Measurements from ENCODE around the gene PRKN.

The PRKN gene

DNA sequence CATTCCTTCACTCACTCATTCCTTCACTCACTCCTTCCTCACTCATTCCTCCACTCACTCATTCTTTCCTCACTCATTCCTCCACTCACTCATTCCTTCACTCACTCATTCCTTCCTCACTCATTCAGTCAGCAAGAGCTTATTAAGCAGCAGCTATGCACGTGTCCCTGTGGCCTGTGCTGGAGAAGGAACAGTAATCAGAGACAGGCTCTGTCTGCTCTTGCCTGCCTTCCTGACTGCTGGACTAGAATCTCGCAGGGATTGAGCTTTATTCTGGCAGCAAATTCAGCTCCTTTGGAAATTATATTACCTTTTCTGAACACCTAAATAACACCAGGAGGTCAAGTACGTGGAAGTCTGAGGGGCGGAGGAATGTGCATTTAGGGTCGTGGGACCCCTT, 1314.8 kb downstream of the PRKN start:
- DNase-seq (ENCODE audit: low read depth): no peak

GRCh38 chr6:161411265-161411944, 1316.2 kb downstream of the PRKN start:
- DNase-seq (ENCODE audit: low read depth): no peak

DNA sequence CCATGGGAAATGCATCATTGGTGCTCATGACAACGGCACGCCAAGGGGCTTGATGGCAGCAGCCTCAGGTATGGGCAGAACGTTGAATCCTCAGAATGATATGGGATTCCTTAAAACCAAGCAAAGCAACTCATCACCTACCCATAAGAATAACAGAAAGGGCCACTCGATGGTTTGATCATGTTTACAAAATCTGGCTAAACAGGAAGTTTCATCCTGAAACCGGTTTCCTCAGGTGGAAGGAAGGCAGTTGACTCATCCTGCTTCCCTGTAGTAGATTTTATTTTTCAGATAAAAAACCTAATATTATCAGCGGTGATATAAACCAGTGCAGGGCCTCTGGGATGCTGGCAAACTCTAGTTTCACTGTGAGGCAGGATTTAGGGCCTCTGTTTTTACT, 1316.8 kb downstream of the PRKN start:
- no peak for DNase-seq (ENCODE audit: low read depth)

GRCh38 chr6:161410076-161410475, 1317.5 kb downstream of the PRKN start:
- DNase-seq (ENCODE audit: low read depth): no peak

DNA sequence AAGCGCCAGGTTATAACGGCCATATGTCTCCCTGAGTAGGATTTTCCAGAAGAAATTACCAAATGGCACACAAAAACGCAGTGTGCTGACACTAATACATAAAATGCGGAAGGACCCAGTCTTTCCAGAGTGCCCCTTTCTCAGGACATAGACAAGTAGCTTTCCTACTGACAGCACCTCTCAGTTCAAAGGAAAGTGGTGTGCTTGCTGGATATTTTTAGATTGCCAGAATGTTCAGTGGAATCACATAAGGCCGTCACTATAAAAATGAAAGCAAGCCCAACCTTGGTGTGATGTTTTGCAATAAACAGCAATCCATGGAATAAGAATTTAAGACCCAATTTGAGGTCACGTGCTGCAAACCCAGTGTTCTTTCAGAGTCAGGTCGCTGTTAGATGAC, 1318.2 kb downstream of the PRKN start:
- DNase-seq (ENCODE audit: low read depth): no peak

DNA sequence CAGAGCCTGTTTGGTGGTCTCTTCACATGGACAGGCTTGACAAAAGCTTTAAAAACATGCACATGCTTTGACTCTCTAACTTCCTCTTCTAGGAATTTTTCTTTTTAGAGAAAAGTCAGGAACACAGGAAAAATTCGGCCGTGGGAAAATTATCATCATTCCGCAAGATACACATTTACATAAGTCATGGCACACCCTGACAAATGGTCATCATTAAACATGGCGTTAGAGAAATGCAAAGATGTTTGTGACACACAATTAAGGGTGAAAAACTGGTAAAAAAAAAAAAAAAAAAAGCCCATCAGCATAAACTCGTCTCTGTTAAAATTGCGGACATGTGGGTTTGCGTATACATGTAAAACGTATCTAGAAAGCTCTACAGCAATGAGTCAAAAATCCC, 1319.5 kb downstream of the PRKN start:
- no peak for DNase-seq (ENCODE audit: low read depth)

GRCh38 chr6:161407581-161407980, 1320.0 kb downstream of the PRKN start:
- DNase-seq (ENCODE audit: low read depth): peak; percentile 54

DNA sequence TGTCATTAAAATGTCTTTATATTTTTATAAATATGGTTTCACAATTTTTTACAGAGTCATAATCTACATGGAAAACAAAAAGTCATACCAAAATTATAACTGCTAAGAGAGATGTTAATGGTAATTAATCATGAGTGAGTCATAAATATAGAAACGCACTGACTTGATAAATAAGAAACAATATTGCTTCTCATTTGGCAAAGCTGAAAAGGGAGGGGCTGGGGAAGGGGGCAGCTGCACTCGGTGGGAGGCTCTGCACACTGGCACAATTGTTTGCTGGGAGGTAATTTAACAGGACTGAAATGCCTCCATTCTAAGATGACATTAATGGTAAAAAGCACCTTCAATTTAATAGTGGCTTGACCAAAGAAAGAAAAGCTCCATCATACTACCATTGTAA, 1320.5 kb downstream of the PRKN start:
- no peak for DNase-seq (ENCODE audit: low read depth)

GRCh38 chr6:161406646-161407045, 1320.9 kb downstream of the PRKN start:
- peak; percentile 80 for DNase-seq (ENCODE audit: low read depth)

GRCh38 chr6:161405418-161405817, 1322.1 kb downstream of the PRKN start:
- no peak for DNase-seq (ENCODE audit: low read depth)

GRCh38 chr6:161403717-161404116, 1323.8 kb downstream of the PRKN start:
- no peak for DNase-seq (ENCODE audit: low read depth)

DNA sequence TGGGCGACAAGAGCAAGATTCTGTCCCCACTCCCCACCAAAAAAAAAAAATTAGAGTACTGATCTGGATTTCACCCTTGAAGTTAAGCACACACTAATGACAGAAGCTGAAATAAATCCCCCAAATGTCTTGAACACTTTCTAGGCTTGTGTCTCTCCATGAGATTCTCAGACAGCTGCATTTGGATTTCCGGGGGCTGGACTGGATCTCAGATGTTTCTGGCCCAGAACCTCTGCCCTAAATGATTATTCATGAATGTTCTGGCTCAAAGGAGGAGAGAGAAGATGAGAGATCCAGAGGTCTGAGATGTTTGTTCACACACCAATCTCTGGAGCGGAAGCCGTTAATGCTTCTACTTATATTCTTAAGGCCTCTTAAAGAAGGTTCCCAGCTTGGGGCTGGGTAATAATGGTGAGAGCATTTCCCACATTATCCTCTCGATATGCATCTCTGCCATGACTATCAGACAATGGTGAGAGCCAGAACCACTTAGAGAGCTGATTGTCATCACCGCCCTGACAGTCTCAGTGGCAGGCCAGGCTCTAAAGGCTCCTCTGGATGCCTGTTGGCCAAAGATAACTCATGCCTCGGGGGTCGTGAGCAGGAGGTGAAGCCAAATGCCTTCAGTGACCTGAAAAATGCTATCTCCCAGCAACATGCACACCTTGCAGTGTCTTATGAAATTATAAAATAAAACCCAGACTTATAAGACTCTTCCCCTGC, 1325.8 kb downstream of the PRKN start:
- DNase-seq (ENCODE audit: low read depth): no peak

DNA sequence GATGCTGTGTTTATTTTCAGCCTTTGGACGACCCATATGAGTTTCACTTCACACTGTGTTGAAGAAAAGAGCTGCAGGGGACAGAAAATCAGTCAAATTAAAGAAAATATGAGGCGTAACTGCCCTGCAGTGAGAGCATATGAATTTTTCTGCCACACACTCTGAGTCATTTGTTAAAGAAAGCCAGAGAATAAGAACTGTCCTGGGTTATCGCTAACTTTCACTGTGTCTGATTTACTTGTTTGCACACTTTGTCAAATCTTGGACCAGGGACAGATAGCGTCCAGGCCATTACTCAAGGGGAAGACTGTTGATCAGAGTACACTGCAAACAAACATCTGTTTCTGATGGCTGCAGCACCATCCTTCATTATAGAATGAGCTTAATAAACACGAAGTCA, 1326.9 kb downstream of the PRKN start:
- no peak for DNase-seq (ENCODE audit: low read depth)

- no peak for DNase-seq (ENCODE audit: low read depth)
These were observed 1331.0 kb downstream of the PRKN start for GRCh38 chr6:161396539-161396938.

GRCh38 chr6:161395716-161396231, 1331.8 kb downstream of the PRKN start:
- no peak for DNase-seq (ENCODE audit: low read depth)

DNA sequence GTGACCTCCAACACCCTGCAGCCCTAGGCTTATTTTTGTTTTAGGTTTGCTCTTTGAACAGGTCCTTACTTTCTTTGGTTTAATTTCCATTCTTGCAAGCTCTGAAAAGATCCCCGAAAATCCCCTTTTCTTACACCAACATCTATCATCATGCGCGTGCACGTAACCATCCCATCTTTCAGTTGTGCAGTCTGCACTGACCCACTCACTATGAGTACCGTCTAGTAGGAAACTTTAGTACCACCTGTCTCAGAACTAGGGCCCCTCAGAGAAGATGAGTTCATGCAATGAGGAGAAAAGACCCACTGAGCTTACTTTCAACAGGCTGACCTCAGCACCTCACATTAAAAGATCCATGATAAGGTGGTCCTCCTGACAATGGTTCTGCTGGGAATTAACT, 1333.1 kb downstream of the PRKN start:
- no peak for DNase-seq (ENCODE audit: low read depth)

- no peak for DNase-seq (ENCODE audit: low read depth)
These were observed 1333.7 kb downstream of the PRKN start for GRCh38 chr6:161393839-161394364.

DNA sequence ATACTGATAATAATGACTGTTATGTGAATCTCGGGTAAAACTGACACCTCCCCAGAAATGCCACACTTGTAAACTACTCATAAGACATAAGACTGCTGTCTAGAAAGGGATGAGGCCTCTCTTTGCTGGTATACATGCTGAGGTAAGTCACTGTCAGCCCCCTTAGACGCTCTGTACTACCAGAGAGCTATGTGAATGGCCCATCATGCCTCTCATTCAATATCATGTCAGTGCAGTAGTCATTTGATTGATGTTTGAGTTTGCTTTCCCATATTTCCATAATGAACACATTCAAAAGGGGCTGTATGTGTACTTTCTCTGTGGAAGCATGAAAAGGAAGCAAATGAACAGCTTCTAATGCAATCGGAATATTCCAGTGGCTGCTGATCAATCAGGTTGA, 1334.3 kb downstream of the PRKN start:
- no peak for DNase-seq (ENCODE audit: low read depth)

- DNase-seq (ENCODE audit: low read depth): no peak
These were observed 1337.8 kb downstream of the PRKN start for GRCh38 chr6:161389756-161390155.

DNA sequence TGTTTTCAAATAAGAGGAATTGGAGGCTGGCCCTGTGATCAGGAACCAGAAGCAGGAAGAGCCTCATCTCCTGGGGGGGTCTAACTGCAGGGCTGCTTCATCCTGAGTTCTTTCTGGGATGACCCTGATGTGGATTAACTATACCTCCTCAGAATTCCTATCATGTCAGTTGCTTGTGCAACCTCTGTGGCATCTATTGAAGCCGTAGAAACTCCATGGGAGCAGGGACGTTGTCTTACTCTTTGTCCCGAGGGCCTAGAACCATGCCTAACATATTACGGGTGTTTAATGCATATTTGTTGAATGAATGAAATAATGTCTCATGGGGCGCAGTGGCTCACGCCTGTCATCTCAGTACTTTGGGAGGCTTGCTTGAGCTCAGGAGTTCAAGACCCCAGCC, 1343.6 kb downstream of the PRKN start:
- no peak for DNase-seq (ENCODE audit: low read depth)

DNA sequence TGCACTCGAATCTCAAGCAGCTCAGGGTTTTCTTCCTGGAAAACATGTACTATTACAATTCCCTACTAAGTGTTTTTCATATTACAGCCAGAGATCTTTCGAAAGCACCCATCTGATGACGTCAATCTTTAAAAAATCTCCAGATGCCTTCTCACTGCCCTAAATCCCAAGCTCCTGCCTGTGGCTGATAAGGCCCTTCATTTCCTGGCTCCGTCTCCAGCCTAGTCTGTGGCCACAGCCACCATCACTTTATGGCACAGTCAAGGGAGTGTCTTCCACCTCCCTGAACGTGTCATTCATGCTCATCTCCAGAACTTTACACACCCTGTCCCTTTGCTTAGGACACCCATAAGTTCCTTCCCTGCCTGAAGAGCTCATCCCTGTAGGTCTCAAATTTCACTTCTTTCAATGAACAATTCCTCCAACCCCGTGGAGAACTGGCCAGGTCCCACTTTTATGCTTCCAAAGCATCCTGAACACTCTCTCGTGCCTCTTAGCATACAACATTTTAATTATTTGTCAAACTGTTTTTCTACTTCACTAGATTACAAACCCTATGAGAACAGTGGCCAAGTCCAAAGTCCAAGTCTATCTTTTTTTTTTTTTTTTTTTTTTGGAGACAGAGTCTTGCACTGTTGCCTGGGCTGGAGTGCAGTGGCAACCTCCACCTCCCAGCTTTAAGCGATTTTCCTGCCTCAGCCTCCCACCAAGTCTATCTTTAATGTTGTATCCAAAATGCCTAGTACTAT, 1347.6 kb downstream of the PRKN start:
- no peak for DNase-seq (ENCODE audit: low read depth)

- no peak for DNase-seq (ENCODE audit: low read depth)
These were observed 1349.5 kb downstream of the PRKN start for GRCh38 chr6:161378115-161378514.

GRCh38 chr6:161377116-161377515, 1350.5 kb downstream of the PRKN start:
- no peak for DNase-seq (ENCODE audit: low read depth)
